ENCODE data around the gene CFAP47.
"Not testable (repeated sequence)": the region's sequence is repeated elsewhere in the genome, so short reads cannot be mapped to it uniquely, and the experiment has no call there.

CFAP47 gene

GRCh38 chrX:36019125-36019524, 99.6 kb downstream of the CFAP47 start:
- no peak overlapping the region for H3K4me3 ChIP-seq (ENCODE audit: low read depth, low read length)
- no peak for DNase-seq (ENCODE audit: low read depth)
- in situ Hi-C loops (cut with HindIII; ENCODE audit: low sequenced_read_pairs), result no loop called here
- no peak for TF ChIP-seq CTCF (IDR thresholded peaks at IDR 0.05; ENCODE audit: low read depth, low read length, missing control alignments)

GRCh38 chrX:36035550-36035949, 116.0 kb downstream of the CFAP47 start:
- DNase-seq (ENCODE audit: low read depth), result no peak
- H3K4me3 ChIP-seq (ENCODE audit: low read depth, low read length), result no peak overlapping the region
- no peak for TF ChIP-seq CTCF (IDR thresholded peaks at IDR 0.05; ENCODE audit: low read depth, low read length, missing control alignments)
- in situ Hi-C loops (cut with HindIII; ENCODE audit: low sequenced_read_pairs), result no loop called here

DNA sequence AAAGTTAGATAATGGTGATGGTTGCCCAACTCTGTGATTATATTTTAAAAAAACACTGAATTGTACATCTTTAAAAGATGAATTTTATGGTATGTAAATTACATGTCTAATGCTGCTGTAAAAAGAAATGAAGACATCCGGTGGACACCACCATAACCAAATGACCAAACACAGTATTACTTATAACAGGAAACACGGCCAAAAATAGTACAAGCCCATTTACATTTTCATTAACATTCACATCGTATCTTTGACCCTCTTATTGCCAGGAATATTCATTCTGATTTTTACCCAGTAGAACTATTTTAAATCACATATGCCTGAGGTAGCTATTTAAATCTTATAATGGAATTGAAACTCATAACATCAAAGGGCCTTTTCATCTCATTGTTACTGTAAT, 143.2 kb downstream of the CFAP47 start:
- TF ChIP-seq CTCF (IDR thresholded peaks at IDR 0.05; ENCODE audit: low read depth, low read length, missing control alignments), result no peak
- DNase-seq (ENCODE audit: low read depth), result no peak
- no peak overlapping the region for H3K4me3 ChIP-seq (ENCODE audit: low read depth, low read length)
- in situ Hi-C loops (cut with HindIII; ENCODE audit: low sequenced_read_pairs), result no loop called here

DNA sequence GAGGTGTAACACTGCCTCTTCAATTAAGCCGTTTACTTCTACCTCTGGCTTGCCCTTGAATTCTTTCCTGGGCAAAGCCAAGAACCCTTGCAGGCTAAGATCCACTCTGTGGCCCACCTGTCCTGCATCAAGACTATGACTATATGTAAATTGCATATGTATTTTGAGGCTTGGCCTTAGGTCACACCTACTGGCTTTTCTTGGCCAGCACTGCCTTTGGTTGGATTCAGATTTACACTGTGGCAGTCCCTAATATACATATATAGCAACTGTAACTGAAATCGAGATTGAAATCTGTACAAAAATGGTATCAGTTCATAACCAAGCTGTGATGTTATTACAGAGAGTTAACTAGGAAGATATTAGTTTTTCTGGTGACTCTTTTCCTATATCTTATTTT, 151.5 kb downstream of the CFAP47 start:
- H3K4me3 ChIP-seq (ENCODE audit: low read depth, low read length), result no peak overlapping the region
- no peak for DNase-seq (ENCODE audit: low read depth)
- TF ChIP-seq CTCF (IDR thresholded peaks at IDR 0.05; ENCODE audit: low read depth, low read length, missing control alignments), result no peak
- in situ Hi-C loops (cut with HindIII; ENCODE audit: low sequenced_read_pairs), result no loop called here

DNA sequence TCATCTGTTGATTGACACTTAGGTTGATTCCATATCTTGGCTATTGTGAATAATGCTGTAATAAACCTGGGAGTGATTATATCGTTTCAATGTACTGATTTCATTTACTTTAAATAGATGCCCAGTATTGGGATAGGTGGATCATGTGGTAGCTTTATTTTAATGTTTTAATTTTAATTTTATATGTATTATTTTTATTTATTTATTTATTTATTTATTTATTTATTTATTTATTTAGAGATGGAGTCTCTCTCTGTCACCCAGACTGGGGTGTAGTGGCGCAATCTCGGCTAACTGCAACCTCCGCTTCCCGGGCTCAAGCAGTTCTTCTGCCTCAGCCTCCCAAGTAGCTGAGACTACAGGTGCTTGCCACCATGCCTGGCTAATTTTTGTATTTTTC, 155.5 kb downstream of the CFAP47 start:
- DNase-seq (ENCODE audit: low read depth); H3K4me3 ChIP-seq (ENCODE audit: low read depth, low read length); in situ Hi-C loops (cut with HindIII; ENCODE audit: low sequenced_read_pairs): not testable (repeated sequence)

- H3K4me3 ChIP-seq (ENCODE audit: low read depth, low read length), result no peak overlapping the region
- in situ Hi-C loops (cut with HindIII; ENCODE audit: low sequenced_read_pairs), result no loop called here
- no peak for TF ChIP-seq CTCF (IDR thresholded peaks at IDR 0.05; ENCODE audit: low read depth, low read length, missing control alignments)
- DNase-seq (ENCODE audit: low read depth), result no peak
Measured at GRCh38 chrX:36083256-36083655, 163.7 kb downstream of the CFAP47 start.

DNA sequence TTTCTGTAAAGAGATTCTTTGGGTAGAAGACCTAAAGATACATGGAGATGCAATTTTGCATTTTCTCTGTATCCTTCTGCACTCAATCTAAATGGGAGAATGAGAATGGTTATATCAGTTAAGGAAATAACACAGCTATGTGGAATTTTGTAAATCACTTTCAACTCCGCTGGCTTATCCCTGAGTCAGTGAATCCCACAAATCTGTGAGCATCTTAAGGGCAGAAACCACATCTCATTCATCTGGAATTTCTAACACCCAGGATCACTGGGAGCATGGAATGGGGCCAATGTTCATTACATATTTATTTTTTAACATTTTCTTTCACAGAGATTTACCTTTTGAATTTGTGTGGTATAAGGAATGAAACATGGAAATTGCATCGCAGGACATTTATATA, 167.8 kb downstream of the CFAP47 start:
- H3K4me3 ChIP-seq (ENCODE audit: low read depth, low read length), result no peak overlapping the region
- no peak for DNase-seq (ENCODE audit: low read depth)
- in situ Hi-C loops (cut with HindIII; ENCODE audit: low sequenced_read_pairs), result no loop called here
- TF ChIP-seq CTCF (IDR thresholded peaks at IDR 0.05; ENCODE audit: low read depth, low read length, missing control alignments), result no peak

DNA sequence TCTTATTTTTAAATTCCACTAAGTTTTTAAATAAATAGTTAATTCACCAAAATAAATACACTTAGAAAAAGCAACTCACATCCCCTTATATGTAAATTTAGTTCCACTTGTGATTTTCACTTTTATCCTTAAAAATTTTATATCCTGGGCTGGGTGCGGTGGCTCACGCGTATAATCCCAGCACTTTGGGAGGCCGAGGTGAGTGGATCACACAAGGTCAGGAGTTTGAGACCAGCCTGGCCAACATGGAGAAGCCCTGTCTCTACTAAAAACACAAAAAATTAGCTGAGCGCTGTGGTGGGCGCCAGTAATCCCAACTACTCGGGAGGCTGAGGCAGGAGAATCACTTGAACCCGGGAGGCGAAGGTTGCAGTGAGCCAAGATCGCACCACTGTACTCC, 169.4 kb downstream of the CFAP47 start:
- in situ Hi-C loops (cut with HindIII; ENCODE audit: low sequenced_read_pairs); H3K4me3 ChIP-seq (ENCODE audit: low read depth, low read length); DNase-seq (ENCODE audit: low read depth): not testable (repeated sequence)

All from astrocyte of the cerebellum (primary cell).